Germinal center (tissue), 1 donor: ENCODE measurements around the gene CSRNP2.
A peak's percentile ranks its signal among the peaks of the same experiment; 100 is the strongest.
"Not testable (repeated sequence)": the region's sequence is repeated elsewhere in the genome, so short reads cannot be mapped to it uniquely, and the experiment has no call there.

Experiments used
- DNase-seq: peaks from one replicate; pipeline ENCODE4 v3.0.0; 2012; ENCODE audit warnings: mixed read lengths, low spot score

Gene CSRNP2

GRCh38 chr12:51078346-51078745 is 5.0 kb downstream of the CSRNP2 start:
- not testable (repeated sequence) for DNase-seq

GRCh38 chr12:51077930-51078329 is 5.5 kb downstream of the CSRNP2 start:
- DNase-seq, result no peak

- DNase-seq, result no peak
These were observed 7.0 kb downstream of the CSRNP2 start for GRCh38 chr12:51076236-51076930.

- no peak for DNase-seq
These were observed 8.0 kb downstream of the CSRNP2 start for GRCh38 chr12:51075390-51075789.

GRCh38 chr12:51071663-51072062 is 11.7 kb downstream of the CSRNP2 start:
- no peak for DNase-seq

- DNase-seq, result no peak
These were observed 13.4 kb downstream of the CSRNP2 start for GRCh38 chr12:51070004-51070403.

- no peak for DNase-seq
These were observed 15.6 kb downstream of the CSRNP2 start for GRCh38 chr12:51067771-51068170.

GRCh38 chr12:51067229-51067628 is 16.2 kb downstream of the CSRNP2 start:
- DNase-seq, result no peak

- no peak for DNase-seq
These were observed 17.9 kb downstream of the CSRNP2 start for GRCh38 chr12:51065530-51065929.

GRCh38 chr12:51062631-51063397 is 20.6 kb downstream of the CSRNP2 start:
- no peak for DNase-seq

- no peak for DNase-seq
These were observed 24.3 kb downstream of the CSRNP2 start for GRCh38 chr12:51059086-51059485.

GRCh38 chr12:51056242-51056641 is 27.2 kb downstream of the CSRNP2 start:
- DNase-seq, result no peak

GRCh38 chr12:51055060-51055459 is 28.3 kb downstream of the CSRNP2 start:
- no peak for DNase-seq

GRCh38 chr12:51051787-51052186 is 31.6 kb downstream of the CSRNP2 start:
- DNase-seq, result no peak

GRCh38 chr12:51049525-51049924 is 33.9 kb downstream of the CSRNP2 start:
- DNase-seq, result no peak

- DNase-seq, result peak; percentile 10
These were observed 34.6 kb downstream of the CSRNP2 start for GRCh38 chr12:51048661-51049251.

GRCh38 chr12:51047655-51048540 is 35.5 kb downstream of the CSRNP2 start, which contains the start of gene LETMD1:
Gene LETMD1, plus strand, starts transcription at chr12:51048327. Its CDS starts 30 bp downstream, at chr12:51048357.
- peak; percentile 96 for DNase-seq

GRCh38 chr12:51036279-51036678 is 47.1 kb downstream of the CSRNP2 start:
- DNase-seq, result no peak

GRCh38 chr12:51033457-51034089 is 49.8 kb downstream of the CSRNP2 start:
- no peak for DNase-seq

- no peak for DNase-seq
These were observed 50.3 kb downstream of the CSRNP2 start for GRCh38 chr12:51033048-51033447.

- no peak for DNase-seq
These were observed 54.6 kb downstream of the CSRNP2 start for GRCh38 chr12:51028813-51029150.
